SU-DHL-6 (cell line): ENCODE data around the gene CORO1C.

Experiments
- CTCF ChIP-seq: fragments of 200-600 bp; sonication (generic); IDR thresholded peaks from one replicate; pipeline ENCODE4 v1.5.1; 2017; ENCODE audit warnings: antibody characterized with exemption, mild to moderate bottlenecking, low read length, moderate library complexity; ENCODE audit not compliant: insufficient read depth, poor library complexity, severe bottlenecking
- EZH2phosphoT487 ChIP-seq: fragments of 200-600 bp; sonication (generic), shearing (Covaris generic); conservative IDR thresholded peaks from 2 replicates; pipeline ENCODE4 v1.6.1; 2018; ENCODE audit warnings: mild to moderate bottlenecking, antibody characterized with exemption, low read length, moderate library complexity, mixed read lengths

GRCh38 chr12:108711489-108712164, 19.7 kb downstream of the CORO1C start:
- no peak for TF ChIP-seq CTCF
- no peak for TF ChIP-seq EZH2phosphoT487
